ENCODE results near the gene HABP2. TPM values are rescaled to one million over a fixed set of nuclear protein-coding genes. Genes with fewer than 3 reads are reported as not detected.

The HABP2 gene
- total RNA-seq, 1 donor from 2014 or later: not detected

GRCh38 chr10:113557424-113557862, 4.6 kb downstream of the HABP2 start:
- Mint-ChIP-seq H3K9me3 (ENCODE audit: unreplicated experiment) (peaks cover 4% of the 10 kb centered on the region), H3K4me3 (ENCODE audit: unreplicated experiment) (no peak overlapping the region), H3K27me3 (ENCODE audit: unreplicated experiment) (peaks cover 12% of the 10 kb centered on the region), H3K36me3 (ENCODE audit: unreplicated experiment) (peaks cover 5% of the 10 kb centered on the region), H3K4me1 (ENCODE audit: low read depth, unreplicated experiment) (no peaks in the 10 kb centered on the region), H3K27ac (ENCODE audit: unreplicated experiment) (no peak overlapping the region)
- no peak for TF ChIP-seq CTCF (IDR thresholded peaks at IDR 0.05; ENCODE audit: partially characterized antibody, unreplicated experiment)
- DNase-seq: no peak

- TF ChIP-seq CTCF (IDR thresholded peaks at IDR 0.05; ENCODE audit: partially characterized antibody, unreplicated experiment): no peak
- H3K9me3 Mint-ChIP-seq (ENCODE audit: unreplicated experiment): peaks cover 6% of the 10 kb centered on the region
- no peaks in the 10 kb centered on the region for H3K4me1 Mint-ChIP-seq (ENCODE audit: low read depth, unreplicated experiment)
- peaks cover 12% of the 10 kb centered on the region for H3K27me3 Mint-ChIP-seq (ENCODE audit: unreplicated experiment)
- no peak overlapping the region for H3K27ac Mint-ChIP-seq (ENCODE audit: unreplicated experiment)
- DNase-seq: no peak
- peaks cover 5% of the 10 kb centered on the region for H3K36me3 Mint-ChIP-seq (ENCODE audit: unreplicated experiment)
- H3K4me3 Mint-ChIP-seq (ENCODE audit: unreplicated experiment): no peak overlapping the region
Measured at GRCh38 chr10:113557903-113558321, 5.1 kb downstream of the HABP2 start.

GRCh38 chr10:113560071-113560470, 7.2 kb downstream of the HABP2 start:
- Mint-ChIP-seq H3K27me3 (ENCODE audit: unreplicated experiment) (peaks cover 8% of the 10 kb centered on the region), H3K4me1 (ENCODE audit: low read depth, unreplicated experiment) (no peaks in the 10 kb centered on the region), H3K27ac (ENCODE audit: unreplicated experiment) (no peak overlapping the region), H3K36me3 (ENCODE audit: unreplicated experiment) (peaks cover 5% of the 10 kb centered on the region), H3K4me3 (ENCODE audit: unreplicated experiment) (no peak overlapping the region), H3K9me3 (ENCODE audit: unreplicated experiment) (peaks cover 6% of the 10 kb centered on the region)
- no peak for TF ChIP-seq CTCF (IDR thresholded peaks at IDR 0.05; ENCODE audit: partially characterized antibody, unreplicated experiment)
- no peak for DNase-seq

GRCh38 chr10:113561214-113561613, 8.4 kb downstream of the HABP2 start:
- peaks cover 6% of the 10 kb centered on the region for H3K9me3 Mint-ChIP-seq (ENCODE audit: unreplicated experiment)
- no peak overlapping the region for H3K4me3 Mint-ChIP-seq (ENCODE audit: unreplicated experiment)
- no peak for TF ChIP-seq CTCF (IDR thresholded peaks at IDR 0.05; ENCODE audit: partially characterized antibody, unreplicated experiment)
- peaks cover 5% of the 10 kb centered on the region for H3K36me3 Mint-ChIP-seq (ENCODE audit: unreplicated experiment)
- DNase-seq: no peak
- H3K27ac Mint-ChIP-seq (ENCODE audit: unreplicated experiment): no peak overlapping the region
- H3K27me3 Mint-ChIP-seq (ENCODE audit: unreplicated experiment): peaks cover 8% of the 10 kb centered on the region
- no peaks in the 10 kb centered on the region for H3K4me1 Mint-ChIP-seq (ENCODE audit: low read depth, unreplicated experiment)

GRCh38 chr10:113562069-113562468, 9.2 kb downstream of the HABP2 start:
- peaks cover 5% of the 10 kb centered on the region for H3K36me3 Mint-ChIP-seq (ENCODE audit: unreplicated experiment)
- no peak for DNase-seq

More at GRCh38 chr10:113562069-113562468, 9.2 kb downstream of the HABP2 start:
- TF ChIP-seq CTCF (IDR thresholded peaks at IDR 0.05; ENCODE audit: partially characterized antibody, unreplicated experiment): no peak
- Mint-ChIP-seq H3K27me3 (ENCODE audit: unreplicated experiment) (peaks cover 8% of the 10 kb centered on the region), H3K9me3 (ENCODE audit: unreplicated experiment) (peaks cover 6% of the 10 kb centered on the region), H3K27ac (ENCODE audit: unreplicated experiment) (no peak overlapping the region), H3K4me3 (ENCODE audit: unreplicated experiment) (no peak overlapping the region), H3K4me1 (ENCODE audit: low read depth, unreplicated experiment) (no peaks in the 10 kb centered on the region)
